Measurements from ENCODE around the gene DYNLT3. TPM values are rescaled to one million over a fixed set of nuclear protein-coding genes. Genes with fewer than 3 reads are reported as not detected.

The DYNLT3 gene
- total RNA-seq, 1 experiment from 2014 or later: 43.4 TPM

- no peak for DNase-seq (ENCODE audit: low spot score)
These were observed 2.7 kb downstream of the DYNLT3 start for GRCh38 chrX:37844622-37845021.

- DNase-seq (ENCODE audit: low spot score): no peak
These were observed 6.4 kb downstream of the DYNLT3 start for GRCh38 chrX:37840931-37841330.

GRCh38 chrX:37834937-37835336 lies 12.4 kb downstream of the DYNLT3 start:
- DNase-seq (ENCODE audit: low spot score): no peak

- no peak for DNase-seq (ENCODE audit: low spot score)
These were observed 17.0 kb downstream of the DYNLT3 start for GRCh38 chrX:37830371-37830770.

GRCh38 chrX:37829721-37830120 lies 17.6 kb downstream of the DYNLT3 start:
- DNase-seq (ENCODE audit: low spot score): no peak

GRCh38 chrX:37825215-37825842 lies 22.0 kb downstream of the DYNLT3 start:
- DNase-seq (ENCODE audit: low spot score): peak; percentile 35

- DNase-seq (ENCODE audit: low spot score): peak; percentile 6
These were observed 22.7 kb downstream of the DYNLT3 start for GRCh38 chrX:37824491-37825214.

GRCh38 chrX:37820646-37821045 lies 26.7 kb downstream of the DYNLT3 start:
- DNase-seq (ENCODE audit: low spot score): no peak

GRCh38 chrX:37818031-37818430 lies 29.3 kb downstream of the DYNLT3 start:
- DNase-seq (ENCODE audit: low spot score): no peak

GRCh38 chrX:37817579-37817978 lies 29.8 kb downstream of the DYNLT3 start:
- no peak for DNase-seq (ENCODE audit: low spot score)

GRCh38 chrX:37817176-37817575 lies 30.2 kb downstream of the DYNLT3 start:
- no peak for DNase-seq (ENCODE audit: low spot score)

GRCh38 chrX:37816766-37817165 lies 30.6 kb downstream of the DYNLT3 start:
- no peak for DNase-seq (ENCODE audit: low spot score)

GRCh38 chrX:37815366-37815765 lies 32.0 kb downstream of the DYNLT3 start:
- DNase-seq (ENCODE audit: low spot score): no peak

- no peak for DNase-seq (ENCODE audit: low spot score)
These were observed 33.8 kb downstream of the DYNLT3 start for GRCh38 chrX:37813570-37813969.

GRCh38 chrX:37812110-37812509 lies 35.3 kb downstream of the DYNLT3 start:
- peak; percentile 11 for DNase-seq (ENCODE audit: low spot score)

- DNase-seq (ENCODE audit: low spot score): no peak
These were observed 37.4 kb downstream of the DYNLT3 start for GRCh38 chrX:37809970-37810369.

GRCh38 chrX:37803057-37803456 lies 44.3 kb downstream of the DYNLT3 start:
- no peak for DNase-seq (ENCODE audit: low spot score)

- no peak for DNase-seq (ENCODE audit: low spot score)
These were observed 45.3 kb downstream of the DYNLT3 start for GRCh38 chrX:37802028-37802427.

GRCh38 chrX:37800717-37801116 lies 46.7 kb downstream of the DYNLT3 start:
- DNase-seq (ENCODE audit: low spot score): no peak

GRCh38 chrX:37799936-37800335 lies 47.4 kb downstream of the DYNLT3 start:
- DNase-seq (ENCODE audit: low spot score): no peak

- DNase-seq (ENCODE audit: low spot score): no peak
These were observed 50.6 kb downstream of the DYNLT3 start for GRCh38 chrX:37796805-37797204.

- DNase-seq (ENCODE audit: low spot score): no peak
These were observed 51.1 kb downstream of the DYNLT3 start for GRCh38 chrX:37796310-37796709.

Data from H4 (cell line).